Heart left ventricle (tissue), 16 donors: Measurements from ENCODE around the gene PI4K2A. TPM values are rescaled to one million over a fixed set of nuclear protein-coding genes. Genes with fewer than 3 reads are reported as not detected.
"Not testable (repeated sequence)": the region's sequence is repeated elsewhere in the genome, so short reads cannot be mapped to it uniquely, and the experiment has no call there.

Experiments used
- ATAC-seq, 4 donors: fragments of 200-7000 bp; cut with Tn5 transposase; one replicate each; pipeline ENCODE4 v1.9.1; 2020 to 2022; ENCODE audit warnings: moderate library complexity in 4 of 4, mild to moderate bottlenecking in 3 of 4, moderate number of reproducible peaks in 1 of 4
- DNase-seq, 5 donors: peaks; one replicate each; pipeline ENCODE4 v3.0.0-alpha.2; 2020
- H3K27ac ChIP-seq, 12 donors: fragments of 200-600 bp; sonication (generic) in 4 of 12; one replicate each; pipeline versions ENCODE4 v1.5.0 to v1.8.0; 2016 to 2022; ENCODE audit warnings: mild to moderate bottlenecking in 2 of 12
- H3K27me3 ChIP-seq, 9 donors: fragments of 200-600 bp; sonication (generic) in 2 of 9; one replicate each; pipeline versions ENCODE4 v1.5.1 to v1.8.0; 2016 to 2022; ENCODE audit warnings: mild to moderate bottlenecking in 3 of 9
- H3K36me3 ChIP-seq, 9 donors: fragments of 200-600 bp; sonication (generic) in 2 of 9; one replicate each; pipeline versions ENCODE4 v1.5.0 to v1.8.0; 2018 to 2022; ENCODE audit warnings: mild to moderate bottlenecking in 2 of 9
- H3K4me1 ChIP-seq, 12 donors: fragments of 200-600 bp; sonication (generic) in 4 of 12; one replicate each; pipeline versions ENCODE4 v1.5.0 to v1.8.0; 2016 to 2022; ENCODE audit warnings: mild to moderate bottlenecking in 3 of 12
- H3K4me3 ChIP-seq, 12 donors: fragments of 200-600 bp; sonication (generic) in 4 of 12; one replicate each; pipeline versions ENCODE4 v1.5.0 to v1.8.0; 2017 to 2022; ENCODE audit warnings: mild to moderate bottlenecking in 9 of 12, moderate library complexity in 4 of 12
- H3K9me3 ChIP-seq, 12 donors: fragments of 200-600 bp; sonication (generic) in 4 of 12; one replicate each; pipeline versions ENCODE4 v1.5.0 to v1.8.0; 2016 to 2022; ENCODE audit warnings: mild to moderate bottlenecking in 1 of 12
- CTCF ChIP-seq, 12 donors: fragments of 200-600 bp; sonication (generic) in 4 of 12; IDR thresholded peaks; one replicate each; pipeline versions ENCODE4 v1.5.0 to v1.8.0; 2018 to 2022; ENCODE audit warnings: antibody characterized with exemption in 12 of 12, mild to moderate bottlenecking in 5 of 12
- POLR2A ChIP-seq, 2 donors: fragments of 450-650 bp; IDR thresholded peaks; one replicate each; pipeline ENCODE4 v1.6.1; 2017; ENCODE audit warnings: antibody characterized with exemption in 2 of 2, mild to moderate bottlenecking in 2 of 2, moderate library complexity in 2 of 2
- WGBS, 4 donors: extraction: QIAGEN DNeasy Blood & Tissue Kit in 2 of 4; methylation state at CpG; one replicate each; pipeline versions ENCODE4 v1.1.5 to v1.1.7; 2013 to 2018; 5-methylcytosine and 5-hydroxymethylcytosine counted together
- intact Hi-C, 10 donors: fragments of 100-400 bp; cut with DNase I; formaldehyde crosslinking; loops; one replicate each; pipeline versions ENCODE4 v1.11.1 to v1.14.2; 2022
- polyA plus RNA-seq, 2 donors: library from polyadenylated mRNA; stranded (reverse); fragments of 200-250 nt; gene quantifications; one replicate each; pipeline ENCODE4 v1.2.3, GENCODE V29; 2013
- total RNA-seq, 9 donors: library from RNA; depleted of rRNA in 2 of 9; stranded (reverse); fragments of >200 nt in 2 of 9; fragmentation: NEBNext Ultra II Directional in 3 of 9; extraction: Animal tissue kit (Norgen Biotek cat#: 25700) in 3 of 9; gene quantifications; one replicate each; pipeline versions ENCODE4 v1.1.0 to v1.2.4, GENCODE V29; 2016 to 2023
- donor health status: ischemic (EF 13 %, LVEDD 7.1; RV severe dilation, severe dysfunction).
- donor health status: healthy with polysubstance abuse.
- donor health status: DM: no; HTN: yes; CAD: no.
- donor health status: DM: no; HTN: no; CAD: no.
- donor health status: ischemic (EF 25% LVEDD 6.9; RV normal size, moderate dysfunction).
- donor health status: ischemic (EF 25% LVEDD 5.7; RV mildly dilated, moderate dysfunction).
- donor health status: healthy.
- donor health status: DM: yes; HTN: yes; CAD: no.
- donor health status: ischemic (EF 35%, LVEDD 5.7; RV mildly dilated, moderate dysfunction).
- donor health status: nonischemic (EF 11% LVEDD 7.7; RV severe dilation, severe dysfunction).
- donor health status: DM: yes; HTN: yes; CAD: no.
- donor health status: PGD.
- donor health status: ischemic (EF 29% LVEDD 5.4; RV normal size, mild dysfunction).
- donor health status: nonischemic (EF 23%, LVEDD 6.1; RV moderate dilation, normal function).

PI4K2A gene
- total and polyA plus RNA-seq, 11 donors = 5.6 to 36.8 (median 17.3) TPM

- 72 to 85% (median 78%) methylated on average over 5 of the region's 5 CpGs for WGBS, 4 donors
- intact Hi-C loops = no loop called here
- DNase-seq (peak in 1 of 5 donors; percentile 19), ATAC-seq (peak; percentile 76 to 91 (median 86))
- Histone ChIP-seq H3K27me3 (no peaks in the 10 kb centered on the region), H3K4me3 (no peak overlapping the region), H3K4me1 (peaks cover 0 to 67% (median 11%) of the 10 kb centered on the region in 12 donors), H3K9me3 (no peaks in the 10 kb centered on the region), H3K27ac (peak overlapping the region in 8 of 12 donors; percentile 26 to 91 (median 47)), H3K36me3 (peaks cover 4 to 65% (median 57%) of the 10 kb centered on the region in 9 donors)
- TF ChIP-seq CTCF (IDR thresholded peaks at IDR 0.05) = no peak
Observed at GRCh38 chr10:97648562-97649404, 8.3 kb downstream of the PI4K2A start.

GRCh38 chr10:97649405-97649750 is 8.9 kb downstream of the PI4K2A start:
- H3K27me3 ChIP-seq, H3K9me3 ChIP-seq, intact Hi-C loops, ATAC-seq, H3K4me3 ChIP-seq, DNase-seq: not testable (repeated sequence)
- H3K27ac ChIP-seq = peak overlapping the region in 7 of 12 donors; percentile 29 to 91 (median 47)
- H3K36me3 ChIP-seq = peaks cover 4 to 65% (median 57%) of the 10 kb centered on the region in 9 donors
- WGBS, 4 donors = 83 to 91% (median 86%) methylated on average over 4 of the region's 4 CpGs
- H3K4me1 ChIP-seq = peaks cover 0 to 71% (median 11%) of the 10 kb centered on the region in 12 donors

GRCh38 chr10:97650726-97651125 is 10.3 kb downstream of the PI4K2A start:
- DNase-seq (no peak), ATAC-seq (no peak)
- intact Hi-C loops = no loop called here
- H3K4me1 ChIP-seq = peaks cover 0 to 71% (median 11%) of the 10 kb centered on the region in 12 donors
- H3K4me3 ChIP-seq = no peak overlapping the region
- no peaks in the 10 kb centered on the region for H3K9me3 ChIP-seq
- H3K27ac ChIP-seq = peak overlapping the region in 2 of 12 donors; percentile 40 to 91
- H3K36me3 ChIP-seq = peaks cover 4 to 67% (median 61%) of the 10 kb centered on the region in 9 donors
- no peak for TF ChIP-seq POLR2A (IDR thresholded peaks at IDR 0.05)
- TF ChIP-seq CTCF (IDR thresholded peaks at IDR 0.05) = no peak
- no peaks in the 10 kb centered on the region for H3K27me3 ChIP-seq
- 85 to 93% (median 88%) methylated on average over 3 of the region's 3 CpGs for WGBS, 4 donors

GRCh38 chr10:97651773-97652172 is 11.3 kb downstream of the PI4K2A start:
- no peak overlapping the region for H3K4me3 ChIP-seq
- no peak for DNase-seq
- no peaks in the 10 kb centered on the region for H3K9me3 ChIP-seq
- no peaks in the 10 kb centered on the region for H3K27me3 ChIP-seq
- WGBS, 4 donors = 93 to 96% (median 94%) methylated on average over 3 of the region's 3 CpGs
- ATAC-seq = no peak
- peaks cover 4 to 67% (median 61%) of the 10 kb centered on the region in 9 donors for H3K36me3 ChIP-seq
- intact Hi-C loops = no loop called here
- H3K4me1 ChIP-seq = peaks cover 0 to 71% (median 11%) of the 10 kb centered on the region in 12 donors
- peak overlapping the region in 1 of 12 donors; percentile 91 for H3K27ac ChIP-seq
- TF ChIP-seq POLR2A (IDR thresholded peaks at IDR 0.05) (no peak), CTCF (IDR thresholded peaks at IDR 0.05) (no peak)
